Psoas muscle (tissue), 8 donors: ENCODE measurements around the gene PNO1. TPM values are rescaled to one million over a fixed set of nuclear protein-coding genes. Genes with fewer than 3 reads are reported as not detected.

Experiments used
- ATAC-seq, 4 donors: fragments of 200-7000 bp; cut with Tn5 transposase; one replicate each; pipeline ENCODE4 v1.9.1; 2020; ENCODE audit warnings: moderate library complexity in 3 of 4, mild to moderate bottlenecking in 2 of 4
- DNase-seq, 2 donors: peaks; one replicate each; pipeline ENCODE4 v3.0.0-alpha.2; 2020
- H3K27ac ChIP-seq: fragments of 200-600 bp; one replicate; pipeline ENCODE4 v1.8.0; 2022
- H3K27me3 ChIP-seq, 3 donors: fragments of 200-600 bp in 1 of 3; one replicate each; pipeline versions ENCODE4 v1.6.1 to v1.8.0; 2013 to 2022; ENCODE audit warnings: low read length in 2 of 3, mild to moderate bottlenecking in 2 of 3, moderate library complexity in 1 of 3; ENCODE audit not compliant: insufficient read depth in 3 of 3
- H3K36me3 ChIP-seq, 2 donors: fragments of 200-600 bp in 1 of 2; one replicate each; pipeline versions ENCODE4 v1.6.1 to v1.8.0; 2013 to 2022; ENCODE audit warnings: low read depth in 1 of 2, mild to moderate bottlenecking in 1 of 2, moderate library complexity in 1 of 2; ENCODE audit not compliant: insufficient read depth in 1 of 2
- H3K4me1 ChIP-seq: fragments of 200-600 bp; one replicate; pipeline ENCODE4 v1.8.0; 2022
- H3K4me3 ChIP-seq: fragments of 200-600 bp; one replicate; pipeline ENCODE4 v1.8.0; 2022; ENCODE audit warnings: mild to moderate bottlenecking
- H3K9me3 ChIP-seq: fragments of 200-600 bp; one replicate; pipeline ENCODE4 v1.8.0; 2022
- CTCF ChIP-seq: fragments of 200-600 bp; IDR thresholded peaks from one replicate; pipeline ENCODE4 v1.8.0; 2022; ENCODE audit warnings: antibody characterized with exemption
- WGBS, 3 donors: extraction: QIAGEN DNeasy Blood & Tissue Kit; methylation state at CpG; one replicate each; pipeline versions ENCODE4 v1.1.6 to v1.1.7; 2013; 5-methylcytosine and 5-hydroxymethylcytosine counted together
- intact Hi-C, 2 donors: fragments of 100-400 bp; cut with DNase I; formaldehyde crosslinking; loops; one replicate each; pipeline versions ENCODE4 v1.11.0 to v1.14.2; 2022
- polyA plus RNA-seq, 3 donors: library from polyadenylated mRNA; stranded (reverse); fragments of 200-250 nt; gene quantifications; one replicate each; pipeline ENCODE4 v1.2.3, GENCODE V29; 2013
- total RNA-seq, 4 donors: library from RNA; stranded (reverse); fragmentation: NEBNext Ultra II Directional in 2 of 4; extraction: Animal tissue kit (Norgen Biotek cat#: 25700) in 2 of 4; gene quantifications; one replicate each; pipeline versions ENCODE4 v1.2.1 to v1.2.4, GENCODE V29; 2021 to 2023
- donor health status: healthy with polysubstance abuse.
- donor health status: DM: no; HTN: no; CAD: no; lungs with moderate emphysema.
- donor health status: Bipolar disorder and iron deficiency.
- donor health status: healthy.
- donor health status: DM: yes; HTN: yes; CAD: no.
- donor health status: DM: no; HTN: no; CAD: no.
- donor health status: DM: no; HTN: no; CAD: no.
- donor health status: DM: yes; HTN: yes; CAD: no.

The PNO1 gene
- total and polyA plus RNA-seq, 7 donors: 13.0 to 50.8 (median 24.9) TPM

- Histone ChIP-seq H3K27me3 (no peaks in the 10 kb centered on the region), H3K4me1 (peaks cover 66% of the 10 kb centered on the region), H3K27ac (no peak overlapping the region), H3K9me3 (no peaks in the 10 kb centered on the region), H3K4me3 (no peak overlapping the region), H3K36me3 (no peaks in the 10 kb centered on the region)
- peak; percentile 84 for TF ChIP-seq CTCF
- peak in 2 of 4 donors; percentile 25 to 44 for ATAC-seq
- intact Hi-C loops: loop anchor here in 1 of 2 donors (5.0 to 10.0 kb wide), 2 partner anchors 56 to 249 kb away; partner anchors contain the start of gene PPP3R1
- 36 to 65% (median 47%) methylated on average over 4 of the region's 4 CpGs for WGBS, 3 donors
- DNase-seq: no peak
Measured at GRCh38 chr2:68196120-68196716, 38.5 kb downstream of the PNO1 start.

GRCh38 chr2:68200157-68200787 is 42.6 kb downstream of the PNO1 start:
- TF ChIP-seq CTCF: no peak
- intact Hi-C loops: loop anchor here in 1 of 2 donors (5.0 kb wide), 1 partner anchor 42 kb away; no protein-coding TSS in a partner anchor
- peak; percentile 66 to 79 (median 74) for ATAC-seq
- H3K4me1 ChIP-seq: peaks cover 53% of the 10 kb centered on the region
- peak overlapping the region; percentile 66 for H3K27ac ChIP-seq
- no peaks in the 10 kb centered on the region for H3K27me3 ChIP-seq
- no peaks in the 10 kb centered on the region for H3K36me3 ChIP-seq
- 53 to 78% (median 70%) methylated on average over 4 of the region's 4 CpGs for WGBS, 3 donors
- no peak overlapping the region for H3K4me3 ChIP-seq
- no peak for DNase-seq
- no peaks in the 10 kb centered on the region for H3K9me3 ChIP-seq

GRCh38 chr2:68203587-68203986 is 45.9 kb downstream of the PNO1 start:
- no peaks in the 10 kb centered on the region for H3K27me3 ChIP-seq
- H3K9me3 ChIP-seq: no peaks in the 10 kb centered on the region
- ATAC-seq (no peak), DNase-seq (no peak)
- TF ChIP-seq CTCF: no peak
- intact Hi-C loops: loop anchor here in 1 of 2 donors (5.0 kb wide), 1 partner anchor 39 kb away; no protein-coding TSS in a partner anchor
- no peaks in the 10 kb centered on the region for H3K36me3 ChIP-seq
- H3K4me3 ChIP-seq: peak overlapping the region; percentile 22
- H3K27ac ChIP-seq: peak overlapping the region; percentile 70
- peaks cover 54% of the 10 kb centered on the region for H3K4me1 ChIP-seq
- 31 to 51% (median 44%) methylated on average over 3 of the region's 3 CpGs for WGBS, 3 donors

GRCh38 chr2:68206793-68207192 is 49.1 kb downstream of the PNO1 start:
- DNase-seq: no peak
- H3K9me3 ChIP-seq: no peaks in the 10 kb centered on the region
- no peak for ATAC-seq
- no peaks in the 10 kb centered on the region for H3K27me3 ChIP-seq
- no peak overlapping the region for H3K27ac ChIP-seq
- H3K4me3 ChIP-seq: no peak overlapping the region
- intact Hi-C loops: no loop called here
- no peaks in the 10 kb centered on the region for H3K36me3 ChIP-seq
- peaks cover 33% of the 10 kb centered on the region for H3K4me1 ChIP-seq
- TF ChIP-seq CTCF: no peak
